ENCODE measurements around the gene PRR7. TPM values are rescaled to one million over a fixed set of nuclear protein-coding genes. Genes with fewer than 3 reads are reported as not detected.

The PRR7 gene
- total and polyA plus RNA-seq, 2 experiments from 2014 or later = 7.6 to 9.7 TPM

DNA sequence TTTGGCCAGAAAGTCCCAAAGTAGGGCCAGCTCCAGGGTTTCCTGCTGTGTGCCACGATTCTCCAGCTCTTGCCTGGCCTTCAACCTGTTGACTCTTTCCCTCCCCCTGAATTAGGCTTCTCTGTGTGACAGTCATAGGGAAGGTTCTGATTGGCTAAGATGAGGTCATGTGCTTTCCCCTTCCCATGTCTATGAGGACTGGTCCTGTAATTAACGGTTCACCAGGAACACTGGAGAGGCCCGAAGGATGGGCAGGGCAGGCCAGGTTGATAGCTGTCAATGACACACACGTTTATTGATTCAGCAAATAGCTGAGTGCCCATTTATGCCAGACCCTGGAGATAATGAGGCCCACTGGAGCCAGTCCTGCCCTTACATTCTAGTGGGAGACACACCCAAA is 9.0 kb upstream of the PRR7 start (continued):
- TF ChIP-seq STAT1 (IDR thresholded peaks at IDR 0.05; ENCODE audit: unreplicated experiment) (no peak), NANOG (IDR thresholded peaks at IDR 0.05; ENCODE audit: borderline replicate concordance) (no peak), EZH2 (IDR thresholded peaks at IDR 0.05; ENCODE audit: low read depth, unreplicated experiment) (no peak), ZNF331 (CRISPR knock-in tag; IDR thresholded peaks at IDR 0.05; ENCODE audit: low read depth) (no peak), ETS1 (IDR thresholded peaks at IDR 0.05) (no peak), EZH2phosphoT487 (IDR thresholded peaks at IDR 0.05; ENCODE audit: unreplicated experiment) (no peak)

- ATAC-seq (no peak), DNase-seq (ENCODE audit: low spot score) (no peak)
- no peaks in the 10 kb centered on the region for H3K9me2 ChIP-seq (ENCODE audit: insufficient read depth)
- peaks cover 9% of the 10 kb centered on the region for H3K4me1 Mint-ChIP-seq
- H3K4me3 ChIP-seq = no peak overlapping the region
- peaks cover 56% of the 10 kb centered on the region for H3K36me3 Mint-ChIP-seq (ENCODE audit: low read depth)
- H3K4me1 ChIP-seq (ENCODE audit: insufficient read depth) = 0 out of 2 replicates have a peak, but pooled peaks cover 3% of the 10 kb centered on the region
- H3F3A ChIP-seq (replicated peaks; ENCODE audit: low read depth) = peaks cover 7% of the 10 kb centered on the region; the same call in 1 of the 2 replicates
- H3K36me3 ChIP-seq (ENCODE audit: insufficient read depth) = peaks cover 3% of the 10 kb centered on the region; the same call in 1 of the 2 replicates
- H3K27ac ChIP-seq (ENCODE audit: low read depth) = no peak overlapping the region
- TF ChIP-seq ETS1 (IDR thresholded peaks at IDR 0.05) (no peak), EZH2 (IDR thresholded peaks at IDR 0.05; ENCODE audit: low read depth, unreplicated experiment) (no peak), JUNB (IDR thresholded peaks at IDR 0.05; ENCODE audit: unreplicated experiment) (no peak), ZNF331 (CRISPR knock-in tag; IDR thresholded peaks at IDR 0.05; ENCODE audit: low read depth) (no peak), POLR2AphosphoS5 (IDR thresholded peaks at IDR 0.05; ENCODE audit: low read depth) (no peak), CREB1 (CRISPR knock-in tag; IDR thresholded peaks at IDR 0.05; ENCODE audit: low read depth) (no peak)
- TF ChIP-seq, protein P1, sequence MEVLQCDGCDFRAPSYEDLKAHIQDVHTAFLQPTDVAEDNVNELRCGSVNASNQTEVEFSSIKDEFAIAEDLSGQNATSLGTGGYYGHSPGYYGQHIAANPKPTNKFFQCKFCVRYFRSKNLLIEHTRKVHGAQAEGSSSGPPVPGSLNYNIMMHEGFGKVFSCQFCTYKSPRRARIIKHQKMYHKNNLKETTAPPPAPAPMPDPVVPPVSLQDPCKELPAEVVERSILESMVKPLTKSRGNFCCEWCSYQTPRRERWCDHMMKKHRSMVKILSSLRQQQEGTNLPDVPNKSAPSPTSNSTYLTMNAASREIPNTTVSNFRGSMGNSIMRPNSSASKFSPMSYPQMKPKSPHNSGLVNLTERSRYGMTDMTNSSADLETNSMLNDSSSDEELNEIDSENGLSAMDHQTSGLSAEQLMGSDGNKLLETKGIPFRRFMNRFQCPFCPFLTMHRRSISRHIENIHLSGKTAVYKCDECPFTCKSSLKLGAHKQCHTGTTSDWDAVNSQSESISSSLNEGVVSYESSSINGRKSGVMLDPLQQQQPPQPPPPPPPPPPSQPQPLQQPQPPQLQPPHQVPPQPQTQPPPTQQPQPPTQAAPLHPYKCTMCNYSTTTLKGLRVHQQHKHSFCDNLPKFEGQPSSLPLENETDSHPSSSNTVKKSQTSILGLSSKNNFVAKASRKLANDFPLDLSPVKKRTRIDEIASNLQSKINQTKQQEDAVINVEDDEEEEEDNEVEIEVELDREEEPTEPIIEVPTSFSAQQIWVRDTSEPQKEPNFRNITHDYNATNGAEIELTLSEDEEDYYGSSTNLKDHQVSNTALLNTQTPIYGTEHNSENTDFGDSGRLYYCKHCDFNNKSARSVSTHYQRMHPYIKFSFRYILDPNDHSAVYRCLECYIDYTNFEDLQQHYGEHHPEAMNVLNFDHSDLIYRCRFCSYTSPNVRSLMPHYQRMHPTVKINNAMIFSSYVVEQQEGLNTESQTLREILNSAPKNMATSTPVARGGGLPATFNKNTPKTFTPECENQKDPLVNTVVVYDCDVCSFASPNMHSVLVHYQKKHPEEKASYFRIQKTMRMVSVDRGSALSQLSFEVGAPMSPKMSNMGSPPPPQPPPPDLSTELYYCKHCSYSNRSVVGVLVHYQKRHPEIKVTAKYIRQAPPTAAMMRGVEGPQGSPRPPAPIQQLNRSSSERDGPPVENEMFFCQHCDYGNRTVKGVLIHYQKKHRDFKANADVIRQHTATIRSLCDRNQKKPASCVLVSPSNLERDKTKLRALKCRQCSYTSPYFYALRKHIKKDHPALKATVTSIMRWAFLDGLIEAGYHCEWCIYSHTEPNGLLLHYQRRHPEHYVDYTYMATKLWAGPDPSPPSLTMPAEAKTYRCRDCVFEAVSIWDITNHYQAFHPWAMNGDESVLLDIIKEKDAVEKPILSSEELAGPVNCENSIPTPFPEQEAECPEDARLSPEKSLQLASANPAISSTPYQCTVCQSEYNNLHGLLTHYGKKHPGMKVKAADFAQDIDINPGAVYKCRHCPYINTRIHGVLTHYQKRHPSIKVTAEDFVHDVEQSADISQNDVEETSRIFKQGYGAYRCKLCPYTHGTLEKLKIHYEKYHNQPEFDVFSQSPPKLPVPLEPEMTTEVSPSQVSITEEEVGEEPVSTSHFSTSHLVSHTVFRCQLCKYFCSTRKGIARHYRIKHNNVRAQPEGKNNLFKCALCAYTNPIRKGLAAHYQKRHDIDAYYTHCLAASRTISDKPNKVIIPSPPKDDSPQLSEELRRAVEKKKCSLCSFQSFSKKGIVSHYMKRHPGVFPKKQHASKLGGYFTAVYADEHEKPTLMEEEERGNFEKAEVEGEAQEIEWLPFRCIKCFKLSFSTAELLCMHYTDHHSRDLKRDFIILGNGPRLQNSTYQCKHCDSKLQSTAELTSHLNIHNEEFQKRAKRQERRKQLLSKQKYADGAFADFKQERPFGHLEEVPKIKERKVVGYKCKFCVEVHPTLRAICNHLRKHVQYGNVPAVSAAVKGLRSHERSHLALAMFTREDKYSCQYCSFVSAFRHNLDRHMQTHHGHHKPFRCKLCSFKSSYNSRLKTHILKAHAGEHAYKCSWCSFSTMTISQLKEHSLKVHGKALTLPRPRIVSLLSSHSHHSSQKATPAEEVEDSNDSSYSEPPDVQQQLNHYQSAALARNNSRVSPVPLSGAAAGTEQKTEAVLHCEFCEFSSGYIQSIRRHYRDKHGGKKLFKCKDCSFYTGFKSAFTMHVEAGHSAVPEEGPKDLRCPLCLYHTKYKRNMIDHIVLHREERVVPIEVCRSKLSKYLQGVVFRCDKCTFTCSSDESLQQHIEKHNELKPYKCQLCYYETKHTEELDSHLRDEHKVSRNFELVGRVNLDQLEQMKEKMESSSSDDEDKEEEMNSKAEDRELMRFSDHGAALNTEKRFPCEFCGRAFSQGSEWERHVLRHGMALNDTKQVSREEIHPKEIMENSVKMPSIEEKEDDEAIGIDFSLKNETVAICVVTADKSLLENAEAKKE (CRISPR knock-in tag; IDR thresholded peaks at IDR 0.05) = no peak
- no peak overlapping the region for H3K4me2 ChIP-seq
- H3K9me3 Mint-ChIP-seq = peaks cover 4% of the 10 kb centered on the region; the same call in 1 of the 3 replicates
- H3K79me2 ChIP-seq (replicated peaks; ENCODE audit: insufficient read depth) = no peaks in the 10 kb centered on the region
- no peak overlapping the region for H3K27ac Mint-ChIP-seq
- H3K27me3 Mint-ChIP-seq (ENCODE audit: insufficient read depth, low read depth, poor library complexity) = peaks cover 16% of the 10 kb centered on the region
- H4K20me1 ChIP-seq (replicated peaks; ENCODE audit: insufficient read depth) = no peaks in the 10 kb centered on the region
- H2AFZ ChIP-seq = no peak overlapping the region
- no peaks in the 10 kb centered on the region for H3K27me3 ChIP-seq (ENCODE audit: insufficient read depth)
- H3K4me3 Mint-ChIP-seq = no peak overlapping the region; the same call in 2 of the 3 replicates
Observed at GRCh38 chr5:177438468-177438867, 8.1 kb upstream of the PRR7 start.

Measured in GM23338 (cell line).